KG1 (cell line): ENCODE results near the gene TUBGCP6.

Source experiments
- DNase-seq: peaks from one replicate; lab custom pipeline; 2025; lab: John Stamatoyannopoulos, UW

Gene TUBGCP6

DNA sequence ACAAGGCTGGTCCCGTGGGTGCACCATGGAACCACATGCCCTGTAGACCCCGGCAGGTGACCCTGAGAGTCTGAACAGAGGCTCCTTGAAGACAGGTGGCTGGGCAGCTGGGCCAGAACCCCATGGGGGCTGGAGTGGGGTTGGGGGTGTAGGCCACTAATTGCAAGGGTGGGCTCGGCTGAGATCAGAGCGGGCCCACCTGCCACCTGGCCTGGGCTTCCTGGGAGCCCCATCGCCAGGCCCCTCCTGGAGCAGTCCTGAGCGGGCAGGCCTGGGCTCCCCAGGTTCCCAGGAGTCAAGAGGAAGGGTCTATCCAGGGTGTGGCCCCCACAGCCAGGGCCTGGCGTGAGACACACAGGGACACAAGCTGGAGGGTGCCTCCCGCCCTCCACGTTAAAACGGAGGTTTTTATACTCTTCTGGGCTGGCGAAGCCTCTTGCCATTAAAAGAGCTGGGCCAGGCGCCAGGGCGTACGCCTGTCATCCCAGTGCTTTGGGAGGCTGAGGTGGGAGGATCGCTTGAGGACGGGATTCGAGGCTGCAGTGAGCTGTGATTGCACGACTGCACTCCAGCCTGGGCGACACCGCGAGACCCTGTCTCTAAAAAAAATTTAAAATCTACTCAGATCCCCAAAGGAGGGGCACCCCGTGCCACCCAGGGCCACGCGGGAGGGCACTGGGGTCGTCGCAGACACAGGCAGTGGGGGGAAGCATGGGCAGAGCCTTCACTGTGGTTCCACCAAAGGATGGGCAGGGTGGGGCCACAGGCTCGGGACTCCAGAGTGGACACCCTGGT lies 63.9 kb downstream of the TUBGCP6 start:
- DNase-seq = no peak

GRCh38 chr22:50179937-50180726 lies 64.7 kb downstream of the TUBGCP6 start:
- DNase-seq = no peak

DNA sequence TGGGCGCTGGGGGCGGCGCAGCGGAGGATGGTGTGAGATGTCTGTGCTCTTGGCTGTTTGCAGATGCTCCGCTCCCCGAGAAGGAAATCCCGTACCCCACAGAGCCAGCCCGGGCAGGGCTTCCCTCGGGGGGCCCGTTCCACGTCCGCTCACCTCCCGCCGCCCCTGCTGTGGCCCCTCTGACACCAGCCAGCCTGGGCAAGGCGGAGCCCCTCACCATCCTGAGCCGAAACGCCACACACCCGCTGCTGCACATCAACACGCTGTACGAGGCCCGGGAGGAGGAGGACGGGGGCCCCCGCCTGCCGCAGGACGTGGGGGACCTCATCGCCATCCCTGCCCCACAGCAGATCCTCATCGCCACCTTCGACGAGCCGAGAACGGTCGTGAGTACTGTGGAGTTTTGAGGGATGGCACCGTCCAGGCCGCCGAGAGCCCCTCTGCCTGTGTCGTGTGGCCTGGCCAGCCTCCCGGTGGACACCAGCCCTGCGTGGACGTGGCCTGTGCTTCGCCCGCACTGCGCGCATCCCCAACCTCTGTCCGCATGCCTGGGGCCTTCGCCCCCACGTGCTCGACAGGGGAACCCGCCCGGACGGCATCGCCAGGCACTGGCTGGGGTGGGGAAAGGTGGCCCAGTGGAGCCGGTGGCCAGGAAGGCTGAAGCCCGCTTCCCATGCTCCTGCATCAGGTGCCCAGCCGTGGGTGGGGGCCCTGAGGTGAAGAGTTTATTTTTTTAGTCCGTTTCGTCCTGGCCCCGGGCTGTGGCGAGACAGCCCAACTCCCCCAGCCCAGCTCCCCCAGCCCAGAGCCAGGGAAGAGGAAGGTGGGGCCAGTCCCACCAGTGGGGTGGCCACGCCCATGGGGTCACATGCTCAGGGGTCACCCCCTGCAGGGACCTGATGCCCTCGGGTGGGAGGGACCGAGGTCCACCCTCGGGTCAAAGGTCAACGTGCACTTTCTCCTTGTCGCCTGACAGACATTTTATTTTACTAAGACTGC lies 65.7 kb downstream of the TUBGCP6 start:
- no peak for DNase-seq

GRCh38 chr22:50178471-50178864 lies 66.4 kb downstream of the TUBGCP6 start:
- no peak for DNase-seq

DNA sequence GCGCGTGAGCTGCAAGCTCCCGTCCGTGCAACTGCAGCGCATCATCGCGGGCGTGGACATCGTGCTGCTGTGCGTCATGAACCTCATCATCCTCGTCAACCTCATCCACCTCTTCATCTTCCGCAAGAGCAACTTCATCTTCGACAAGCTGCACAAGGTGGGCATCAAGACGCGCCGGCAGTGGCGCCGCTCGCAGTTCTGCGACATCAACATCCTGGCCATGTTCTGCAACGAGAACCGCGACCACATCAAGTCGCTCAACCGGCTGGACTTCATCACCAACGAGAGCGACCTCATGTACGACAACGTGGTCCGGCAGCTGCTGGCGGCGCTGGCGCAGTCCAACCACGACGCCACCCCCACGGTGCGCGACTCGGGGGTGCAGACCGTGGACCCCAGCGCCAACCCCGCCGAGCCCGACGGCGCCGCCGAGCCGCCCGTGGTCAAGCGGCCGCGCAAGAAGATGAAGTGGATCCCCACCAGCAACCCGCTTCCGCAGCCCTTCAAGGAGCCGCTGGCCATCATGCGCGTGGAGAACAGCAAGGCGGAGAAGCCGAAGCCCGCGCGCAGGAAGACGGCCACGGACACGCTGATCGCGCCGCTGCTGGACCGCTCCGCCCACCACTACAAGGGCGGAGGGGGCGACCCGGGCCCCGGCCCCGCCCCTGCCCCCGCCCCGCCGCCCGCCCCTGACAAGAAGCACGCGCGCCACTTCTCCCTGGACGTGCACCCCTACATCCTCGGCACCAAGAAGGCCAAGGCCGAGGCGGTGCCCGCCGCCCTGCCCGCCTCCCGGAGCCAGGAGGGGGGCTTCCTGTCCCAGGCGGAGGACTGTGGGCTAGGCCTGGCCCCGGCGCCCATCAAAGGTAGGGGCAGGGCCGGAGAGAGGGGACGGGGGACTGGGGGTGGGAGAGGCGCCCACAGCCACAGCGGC lies 67.0 kb downstream of the TUBGCP6 start:
- DNase-seq = no peak

- no peak for DNase-seq
Measured at GRCh38 chr22:50176850-50177536, 67.8 kb downstream of the TUBGCP6 start.

- no peak for DNase-seq
Measured at GRCh38 chr22:50175921-50176849, 68.6 kb downstream of the TUBGCP6 start.

DNA sequence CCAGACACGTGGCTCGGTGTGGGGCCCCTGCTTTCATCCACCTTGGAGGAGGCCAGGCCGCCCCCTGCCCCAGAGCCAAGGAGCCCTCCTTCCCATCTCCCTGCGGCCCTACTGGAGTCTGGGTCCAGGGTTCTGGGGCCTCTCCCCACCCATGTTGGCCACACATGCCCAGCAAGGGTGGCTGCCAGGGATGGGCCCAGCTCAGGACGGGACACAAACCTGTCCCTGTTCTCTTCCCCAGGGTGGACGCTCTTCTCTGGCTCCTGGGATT lies 69.7 kb downstream of the TUBGCP6 start:
- no peak for DNase-seq

- DNase-seq = no peak
Measured at GRCh38 chr22:50174382-50175190, 70.2 kb downstream of the TUBGCP6 start.

- DNase-seq = no peak
Measured at GRCh38 chr22:50173983-50174355, 70.9 kb downstream of the TUBGCP6 start.

- no peak for DNase-seq
Measured at GRCh38 chr22:50173311-50173982, 71.4 kb downstream of the TUBGCP6 start.

DNA sequence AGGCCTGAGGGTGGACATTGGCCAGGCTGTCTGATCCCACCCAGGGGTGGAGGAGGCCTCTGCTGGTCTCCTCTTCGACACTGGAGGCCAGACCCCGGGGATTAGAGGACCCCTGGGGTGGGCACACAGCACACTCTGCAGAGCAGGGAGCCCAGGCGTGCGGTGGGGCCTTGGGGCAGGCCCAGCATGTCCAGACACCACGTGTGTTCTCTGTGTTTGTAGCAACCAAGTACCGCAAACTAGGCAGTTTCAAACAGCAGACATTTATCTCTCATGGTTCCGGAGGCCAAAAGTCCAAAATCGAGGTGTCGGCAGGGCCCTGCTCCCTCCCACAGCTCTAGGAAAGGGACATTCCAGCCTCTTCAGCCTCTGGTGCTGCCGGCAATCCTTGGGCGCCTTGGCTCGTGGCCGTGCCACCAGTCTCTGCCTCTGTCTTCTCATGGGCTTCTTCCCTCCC lies 72.8 kb downstream of the TUBGCP6 start:
- DNase-seq = no peak

DNA sequence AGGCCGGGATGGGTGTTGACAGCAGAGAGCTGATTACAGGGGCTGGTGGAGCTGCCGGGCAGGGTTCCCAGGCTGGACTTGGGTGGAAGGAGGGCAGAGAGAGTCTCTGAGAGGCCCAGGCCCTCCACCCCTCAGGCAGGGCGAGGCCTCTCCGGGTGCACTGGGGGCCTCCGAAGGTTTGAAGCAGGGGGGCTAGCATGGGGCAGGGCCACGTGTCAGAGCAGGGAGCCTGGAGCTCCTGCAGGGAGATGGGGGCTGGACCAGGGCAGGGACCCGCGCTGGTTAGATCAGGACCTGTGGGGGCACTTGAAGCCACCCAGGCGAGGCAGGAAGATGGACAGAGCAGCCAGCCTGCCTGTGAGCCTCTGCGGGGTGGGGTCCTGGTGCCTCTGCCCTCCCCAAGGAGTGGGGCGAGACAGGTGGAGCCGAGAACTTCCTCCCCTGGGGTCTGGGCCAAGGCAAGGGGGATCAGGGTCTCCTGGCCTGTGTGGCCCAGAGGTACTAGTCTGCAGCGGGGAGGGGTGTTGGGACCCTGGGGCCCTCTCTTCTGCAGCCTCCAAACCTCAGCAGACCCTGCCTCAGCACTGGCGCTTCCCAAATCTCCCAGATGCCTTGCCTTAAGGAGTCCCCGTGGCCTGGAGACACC lies 73.4 kb downstream of the TUBGCP6 start:
- DNase-seq = no peak

DNA sequence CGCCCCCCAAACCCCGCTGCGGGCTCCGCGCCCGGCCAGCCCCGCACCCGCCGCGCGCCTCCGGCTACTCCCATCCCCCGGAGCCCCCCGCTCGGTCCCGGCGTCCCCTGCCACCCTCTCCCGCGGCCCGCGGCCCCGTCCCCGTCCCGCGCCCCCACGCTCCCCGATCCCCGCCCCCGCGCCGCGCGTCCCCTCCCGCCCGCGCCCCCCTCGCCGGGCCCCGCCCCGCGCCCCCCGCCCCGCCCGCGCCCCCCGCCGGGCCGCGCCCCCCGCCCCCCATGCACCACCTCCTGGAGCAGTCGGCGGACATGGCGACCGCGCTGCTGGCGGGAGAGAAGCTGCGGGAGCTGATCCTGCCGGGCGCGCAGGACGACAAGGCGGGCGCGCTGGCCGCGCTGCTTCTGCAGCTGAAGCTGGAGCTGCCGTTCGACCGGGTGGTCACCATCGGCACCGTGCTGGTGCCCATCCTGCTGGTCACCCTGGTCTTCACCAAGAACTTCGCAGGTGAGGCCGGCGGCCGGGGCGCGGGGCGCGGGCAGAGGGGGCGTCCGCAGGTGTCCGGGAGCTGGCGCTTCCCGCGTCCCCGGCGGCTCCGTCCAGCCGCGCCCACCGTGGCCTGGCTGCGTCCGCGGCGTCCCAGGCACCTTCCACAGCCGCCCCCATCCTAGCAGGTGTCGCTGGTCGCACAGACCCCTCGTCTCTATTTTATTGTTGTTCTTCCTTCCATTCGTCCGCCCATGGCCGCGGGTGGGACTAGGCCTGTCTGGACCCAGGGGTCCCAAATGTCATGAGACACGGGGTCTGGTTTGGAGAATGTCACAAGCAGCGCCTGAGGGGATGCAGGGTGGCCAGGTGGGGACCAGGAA lies 74.1 kb downstream of the TUBGCP6 start, which contains the start of gene PANX2:
Gene PANX2 (plus strand): TSS at position 279 of the 866 bp plus-strand sequence. CDS start 0 bp downstream, at position 279.
- no peak for DNase-seq

DNA sequence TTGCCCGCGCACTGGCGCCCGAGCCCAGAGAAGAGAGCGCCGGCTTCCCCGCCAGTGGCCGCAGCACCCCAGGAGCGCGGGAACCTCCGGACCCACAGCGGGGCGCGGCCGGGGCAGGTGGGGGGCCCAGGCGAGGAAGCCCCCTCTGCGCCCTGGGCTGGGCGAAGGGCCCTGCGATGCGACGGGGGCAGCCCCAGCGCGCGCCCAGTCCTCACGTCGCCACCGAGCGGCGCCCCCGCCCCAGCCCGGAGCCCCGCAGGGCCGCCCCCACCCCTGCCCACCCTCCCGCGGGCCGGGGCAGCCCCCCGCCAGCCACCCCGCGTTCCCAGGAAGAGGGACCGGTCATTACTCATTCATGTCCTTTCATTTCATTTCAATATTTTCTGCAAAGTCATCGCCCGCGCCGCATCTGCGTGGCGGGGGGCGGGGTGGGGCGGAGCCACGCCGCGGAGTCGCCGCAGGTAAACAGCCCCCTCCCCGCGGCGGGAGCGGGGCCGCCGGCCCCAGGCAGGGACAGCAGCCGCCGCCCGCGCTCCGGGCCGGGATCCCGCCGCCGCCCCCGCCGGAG lies 75.0 kb downstream of the TUBGCP6 start:
- no peak for DNase-seq

DNA sequence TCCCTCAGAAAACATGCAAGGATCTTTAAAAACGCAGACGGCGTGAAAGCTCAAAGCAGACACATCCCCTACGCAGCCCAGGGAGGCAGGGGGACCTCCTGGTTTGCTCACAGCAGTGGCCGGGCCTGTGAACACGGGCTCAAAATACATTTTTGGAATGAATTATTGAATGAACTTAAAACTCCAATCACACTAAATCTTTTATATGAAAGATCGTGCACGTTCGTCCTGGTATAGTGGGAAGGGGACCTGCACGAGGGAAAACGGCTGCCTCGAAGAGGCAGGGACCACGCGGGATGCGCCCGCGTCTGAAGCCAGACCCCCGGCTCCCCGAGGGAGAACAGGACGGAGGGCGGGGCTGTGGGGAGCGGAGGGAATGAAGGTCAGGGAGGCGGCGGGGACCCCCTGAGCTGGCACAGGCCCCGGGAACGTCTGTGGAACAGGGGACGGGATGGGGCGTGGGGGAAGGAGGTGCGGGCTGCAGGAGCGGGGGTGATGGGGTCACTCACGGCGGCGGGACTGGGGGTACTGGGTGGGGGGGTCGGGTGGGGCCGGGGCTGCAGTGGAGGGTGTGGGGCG lies 75.6 kb downstream of the TUBGCP6 start:
- no peak for DNase-seq
